Measurements from ENCODE around the gene IRGQ. TPM values are rescaled to one million over a fixed set of nuclear protein-coding genes. Genes with fewer than 3 reads are reported as not detected.
"Not testable (repeated sequence)": the region's sequence is repeated elsewhere in the genome, so short reads cannot be mapped to it uniquely, and the experiment has no call there.

The IRGQ gene
- total RNA-seq, 1 experiment from 2014 or later: 37.7 TPM

DNA sequence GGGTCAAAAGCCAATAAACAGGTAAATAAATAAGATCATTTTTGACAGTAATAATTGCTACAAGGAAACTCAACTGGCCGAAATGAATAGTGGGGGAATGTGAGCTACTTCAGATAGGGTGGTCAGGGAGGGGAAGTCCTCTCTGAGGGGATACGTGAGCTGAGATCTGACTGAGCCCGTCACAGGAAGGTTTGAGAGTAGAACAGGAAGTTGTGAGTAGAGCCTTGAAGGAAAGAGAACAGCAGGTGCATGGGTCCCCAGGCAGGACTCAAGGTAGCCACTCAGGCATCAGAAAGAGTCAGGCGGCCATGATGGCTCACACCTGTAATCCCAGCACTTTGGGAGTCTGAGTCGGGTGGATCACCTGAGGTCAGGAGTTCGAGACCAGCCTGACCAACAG lies 6.3 kb downstream of the IRGQ start:
- H3K27me3 ChIP-seq (replicated peaks; ENCODE audit: insufficient read depth, low read depth, low read length, poor library complexity): no peaks in the 10 kb centered on the region
- no peak for DNase-seq (ENCODE audit: low spot score)
- intact Hi-C loops (cut with micrococcal nuclease; ENCODE audit: unreplicated experiment): no loop called here
- ChIA-PET CTCF (no interaction called here), POLR2A (ENCODE audit: low non-redundant PET) (no interaction called here)
- H3K4me3 ChIP-seq (ENCODE audit: low read depth, low read length, poor library complexity, severe bottlenecking): no peak overlapping the region
- no TSS peak for BruUV-seq (replicated peaks)
- peaks cover 4% of the 10 kb centered on the region for H3K4me1 ChIP-seq (ENCODE audit: insufficient read depth, low read length, poor library complexity, severe bottlenecking)
- peaks cover 13% of the 10 kb centered on the region for H3K36me3 ChIP-seq (ENCODE audit: insufficient read depth, low read length, poor library complexity, severe bottlenecking)
- TF ChIP-seq EZH2 (IDR thresholded peaks at IDR 0.05; ENCODE audit: borderline replicate concordance, low read depth, low read length, poor library complexity, severe bottlenecking): no peak
- TF ChIP-seq, protein P1, sequence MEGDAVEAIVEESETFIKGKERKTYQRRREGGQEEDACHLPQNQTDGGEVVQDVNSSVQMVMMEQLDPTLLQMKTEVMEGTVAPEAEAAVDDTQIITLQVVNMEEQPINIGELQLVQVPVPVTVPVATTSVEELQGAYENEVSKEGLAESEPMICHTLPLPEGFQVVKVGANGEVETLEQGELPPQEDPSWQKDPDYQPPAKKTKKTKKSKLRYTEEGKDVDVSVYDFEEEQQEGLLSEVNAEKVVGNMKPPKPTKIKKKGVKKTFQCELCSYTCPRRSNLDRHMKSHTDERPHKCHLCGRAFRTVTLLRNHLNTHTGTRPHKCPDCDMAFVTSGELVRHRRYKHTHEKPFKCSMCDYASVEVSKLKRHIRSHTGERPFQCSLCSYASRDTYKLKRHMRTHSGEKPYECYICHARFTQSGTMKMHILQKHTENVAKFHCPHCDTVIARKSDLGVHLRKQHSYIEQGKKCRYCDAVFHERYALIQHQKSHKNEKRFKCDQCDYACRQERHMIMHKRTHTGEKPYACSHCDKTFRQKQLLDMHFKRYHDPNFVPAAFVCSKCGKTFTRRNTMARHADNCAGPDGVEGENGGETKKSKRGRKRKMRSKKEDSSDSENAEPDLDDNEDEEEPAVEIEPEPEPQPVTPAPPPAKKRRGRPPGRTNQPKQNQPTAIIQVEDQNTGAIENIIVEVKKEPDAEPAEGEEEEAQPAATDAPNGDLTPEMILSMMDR (conservative IDR thresholded peaks at IDR 0.05; ENCODE audit: low read depth, low read length): no peak
- H3K9me3 ChIP-seq (ENCODE audit: low read depth, low read length, poor library complexity, severe bottlenecking): no peaks in the 10 kb centered on the region
- H3K27ac ChIP-seq (ENCODE audit: low read depth, low read length, poor library complexity, severe bottlenecking): no peak overlapping the region

DNA sequence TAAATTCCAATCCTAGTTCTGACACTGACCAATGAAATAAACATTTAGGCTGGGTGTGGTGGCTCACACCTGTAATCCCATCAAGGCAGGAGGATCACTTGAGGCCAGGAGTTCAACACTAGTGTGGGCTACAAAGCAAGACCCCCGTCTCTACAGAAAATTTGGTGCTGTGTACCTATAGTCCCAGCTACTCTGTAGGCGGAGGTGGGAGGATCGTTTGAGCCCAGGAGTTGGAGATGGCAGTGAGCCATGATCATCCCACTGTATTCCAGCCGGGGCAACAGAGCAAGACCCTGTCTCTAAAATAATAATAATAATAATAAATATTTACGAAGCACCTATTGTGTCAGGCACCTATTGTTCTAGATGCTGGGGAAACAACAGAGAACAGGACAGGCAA lies 6.7 kb downstream of the IRGQ start:
- Histone ChIP-seq H3K4me3 (ENCODE audit: low read depth, low read length, poor library complexity, severe bottlenecking) (no peak overlapping the region), H3K36me3 (ENCODE audit: insufficient read depth, low read length, poor library complexity, severe bottlenecking) (peaks cover 13% of the 10 kb centered on the region), H3K27ac (ENCODE audit: low read depth, low read length, poor library complexity, severe bottlenecking) (no peak overlapping the region), H3K9me3 (ENCODE audit: low read depth, low read length, poor library complexity, severe bottlenecking) (no peaks in the 10 kb centered on the region), H3K27me3 (replicated peaks; ENCODE audit: insufficient read depth, low read depth, low read length, poor library complexity) (no peaks in the 10 kb centered on the region), H3K4me1 (ENCODE audit: insufficient read depth, low read length, poor library complexity, severe bottlenecking) (peaks cover under 1% of the 10 kb centered on the region)
- TF ChIP-seq, protein P1 (conservative IDR thresholded peaks at IDR 0.05; ENCODE audit: low read depth, low read length): no peak
- TF ChIP-seq EZH2 (IDR thresholded peaks at IDR 0.05; ENCODE audit: borderline replicate concordance, low read depth, low read length, poor library complexity, severe bottlenecking): no peak
- ChIA-PET POLR2A (ENCODE audit: low non-redundant PET) (no interaction called here), CTCF (no interaction called here)
- intact Hi-C loops (cut with micrococcal nuclease; ENCODE audit: unreplicated experiment): no loop called here
- no TSS peak for BruUV-seq (replicated peaks)
- DNase-seq (ENCODE audit: low spot score): no peak

DNA sequence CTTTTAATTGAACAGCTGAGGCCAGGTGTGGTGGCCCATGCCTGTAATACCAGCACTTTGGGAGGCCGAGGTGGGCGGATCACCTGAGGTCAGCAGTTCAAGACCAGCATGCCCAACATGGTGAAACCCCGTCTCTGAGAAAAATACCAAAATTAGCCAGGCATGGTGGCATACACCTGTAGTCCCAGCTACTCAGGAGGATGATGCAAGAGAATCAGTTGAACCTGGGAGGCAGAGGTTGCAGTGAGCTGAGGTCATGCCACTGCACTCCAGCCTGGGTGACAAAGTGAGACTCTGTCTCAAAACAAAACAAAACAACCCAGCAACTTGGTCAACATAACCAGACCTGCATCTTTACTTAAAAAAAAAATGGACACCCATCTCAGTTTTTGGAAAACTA lies 8.9 kb downstream of the IRGQ start:
- H3K36me3 ChIP-seq (ENCODE audit: insufficient read depth, low read length, poor library complexity, severe bottlenecking); H3K9me3 ChIP-seq (ENCODE audit: low read depth, low read length, poor library complexity, severe bottlenecking); CTCF ChIA-PET; intact Hi-C loops (cut with micrococcal nuclease; ENCODE audit: unreplicated experiment); H3K27me3 ChIP-seq (replicated peaks; ENCODE audit: insufficient read depth, low read depth, low read length, poor library complexity); H3K4me1 ChIP-seq (ENCODE audit: insufficient read depth, low read length, poor library complexity, severe bottlenecking); DNase-seq (ENCODE audit: low spot score); H3K27ac ChIP-seq (ENCODE audit: low read depth, low read length, poor library complexity, severe bottlenecking); H3K4me3 ChIP-seq (ENCODE audit: low read depth, low read length, poor library complexity, severe bottlenecking); BruUV-seq (replicated peaks): not testable (repeated sequence)
- POLR2A ChIA-PET (ENCODE audit: low non-redundant PET): interaction anchor here (0.6 kb wide), 1 partner anchor 53 kb away, joined by 12 read pairs; no protein-coding TSS in a partner anchor

DNA sequence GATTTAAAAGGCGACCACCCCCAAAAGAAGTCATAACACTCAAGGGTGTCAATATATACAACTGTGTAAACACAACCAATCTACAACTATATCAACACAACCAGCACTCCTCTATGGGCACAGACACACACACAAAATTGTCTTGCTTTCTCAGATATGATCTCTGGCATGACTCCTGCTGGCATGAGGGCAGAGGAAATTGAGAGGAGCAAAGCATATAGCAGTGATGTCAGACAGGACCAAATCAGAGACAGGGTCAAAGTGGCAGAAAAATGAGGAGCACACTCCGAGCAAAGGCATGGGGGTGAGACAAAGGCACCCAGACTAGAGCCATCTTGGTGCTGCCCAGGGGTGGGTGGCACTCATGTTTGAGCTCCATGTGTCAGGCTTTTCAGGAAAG lies 9.6 kb downstream of the IRGQ start:
- Histone ChIP-seq H3K27me3 (replicated peaks; ENCODE audit: insufficient read depth, low read depth, low read length, poor library complexity) (no peaks in the 10 kb centered on the region), H3K27ac (ENCODE audit: low read depth, low read length, poor library complexity, severe bottlenecking) (no peak overlapping the region), H3K4me1 (ENCODE audit: insufficient read depth, low read length, poor library complexity, severe bottlenecking) (peaks cover 1% of the 10 kb centered on the region), H3K36me3 (ENCODE audit: insufficient read depth, low read length, poor library complexity, severe bottlenecking) (peaks cover 3% of the 10 kb centered on the region), H3K9me3 (ENCODE audit: low read depth, low read length, poor library complexity, severe bottlenecking) (no peaks in the 10 kb centered on the region), H3K4me3 (ENCODE audit: low read depth, low read length, poor library complexity, severe bottlenecking) (no peak overlapping the region)
- no TSS peak for BruUV-seq (replicated peaks)
- TF ChIP-seq EZH2 (IDR thresholded peaks at IDR 0.05; ENCODE audit: borderline replicate concordance, low read depth, low read length, poor library complexity, severe bottlenecking): no peak
- TF ChIP-seq, protein P1 (conservative IDR thresholded peaks at IDR 0.05; ENCODE audit: low read depth, low read length): no peak
- CTCF ChIA-PET: no interaction called here
- intact Hi-C loops (cut with micrococcal nuclease; ENCODE audit: unreplicated experiment): no loop called here
- no peak for DNase-seq (ENCODE audit: low spot score)
- POLR2A ChIA-PET (ENCODE audit: low non-redundant PET): no interaction called here
